GM15510 (cell line): ENCODE results near the gene MYEOV.

Experiments
- POLR2A ChIP-seq: IDR thresholded peaks from 3 replicates; pipeline ENCODE4 v1.6.1; 2011; ENCODE audit warnings: borderline replicate concordance; ENCODE audit not compliant: insufficient read length; ENCODE audit errors: extremely low read depth

MYEOV gene

DNA sequence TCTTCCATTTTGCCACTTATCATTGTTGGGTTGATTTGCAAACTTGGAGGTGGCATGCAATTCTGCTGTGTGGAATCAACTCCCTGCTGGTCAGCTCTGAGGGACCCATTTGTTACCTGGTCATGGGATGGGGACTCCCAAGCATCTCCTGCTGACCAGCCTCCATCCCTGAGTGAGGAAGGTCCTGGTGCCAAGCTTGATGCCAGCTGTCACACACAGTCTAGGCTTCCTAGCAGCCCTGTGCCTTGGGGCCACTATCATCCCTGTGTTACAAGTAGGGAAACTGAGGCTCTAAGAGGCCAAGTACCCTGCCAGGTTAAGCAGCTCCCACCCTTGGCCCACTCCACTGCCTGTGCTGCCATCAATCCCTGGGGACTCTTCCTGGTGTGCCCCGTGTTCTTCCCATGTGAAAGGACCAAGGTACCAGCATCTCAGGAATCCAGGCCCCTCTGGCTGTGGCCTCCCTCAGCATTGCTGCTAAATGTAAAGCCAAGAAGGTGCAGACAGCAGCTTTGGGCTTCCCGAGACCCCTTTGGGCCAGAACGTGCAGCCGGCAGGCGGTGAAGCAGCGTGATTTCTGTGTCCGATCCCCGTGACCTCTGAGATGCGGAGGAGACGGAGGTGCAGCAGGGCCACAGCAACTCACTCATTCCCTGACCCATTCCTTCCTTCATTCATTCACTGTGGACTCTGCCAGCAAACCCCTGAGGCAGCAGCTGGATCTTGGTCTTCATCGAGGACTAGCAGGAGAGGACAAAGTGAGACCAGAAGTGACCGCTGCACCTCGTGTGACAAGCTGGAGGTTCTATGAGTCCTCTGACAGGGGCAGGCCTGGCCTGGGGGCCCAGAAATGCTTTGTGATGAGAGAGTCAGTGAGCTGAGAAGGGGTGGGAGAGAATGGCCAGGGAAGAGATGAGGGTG lies 49.7 kb downstream of the MYEOV start:
- TF ChIP-seq POLR2A = no peak

- TF ChIP-seq POLR2A = no peak
Measured at GRCh38 chr11:69344570-69345145, 50.7 kb downstream of the MYEOV start.
